T-cell (primary cell): ENCODE results near the gene RIPK3. TPM values are rescaled to one million over a fixed set of nuclear protein-coding genes. Genes with fewer than 3 reads are reported as not detected.

Experiments used
- ATAC-seq, 4 experiments: fragments of 200-7000 bp in 3 of 4; fragments of 150-1000 bp in 1 of 4; cut with Tn5 transposase; replicated peaks in 1 of 4; 1 replicate in 3 of 4; 2 replicates in 1 of 4; pipeline ENCODE4 v1.10.0; 2021; ENCODE audit warnings: moderate library complexity in 3 of 4, mild to moderate bottlenecking in 2 of 4, moderate number of reproducible peaks in 1 of 4
- CTCF ChIA-PET, 2 donors: fragments of 300-600 bp; sonication (Branson Sonifier 250); formaldehyde crosslinking; loops; one replicate each; lab custom pipeline; 2022; ENCODE audit warnings: antibody characterized with exemption in 2 of 2; lab: Charles Lee
- POLR2A ChIA-PET, 2 donors: fragments of 300-600 bp; sonication (Branson Sonifier 250); formaldehyde crosslinking; loops; one replicate each; lab custom pipeline; 2022; ENCODE audit warnings: antibody characterized with exemption in 2 of 2; lab: Charles Lee
- DNase-seq, 35 experiments: peaks; one replicate each; pipeline versions ENCODE4 v3.0.0 to v3.0.0-alpha.2; 2013 to 2023
- H3K27ac ChIP-seq: one replicate; pipeline ENCODE4 v1.5.1; 2013; ENCODE audit warnings: low read length
- H3K27me3 ChIP-seq, 2 experiments: replicated peaks in 1 of 2; 1 replicate in 1 of 2; 2 replicates in 1 of 2; pipeline versions ENCODE4 v1.6.1 to v1.7.0; 2013; ENCODE audit warnings: low read length in 1 of 2, mixed read lengths in 1 of 2; ENCODE audit not compliant: control insufficient read depth in 2 of 2, insufficient read depth in 2 of 2; ENCODE audit errors: extremely low read depth in 1 of 2
- H3K36me3 ChIP-seq, 2 donors: 1 replicate in 1 of 2; 2 replicates in 1 of 2; pipeline versions ENCODE4 v1.6.1 to v1.7.0; 2013; ENCODE audit warnings: low read length in 1 of 2; ENCODE audit not compliant: control insufficient read depth in 2 of 2, insufficient read depth in 1 of 2; ENCODE audit errors: extremely low read depth in 1 of 2
- H3K4me1 ChIP-seq, 2 experiments: 1 replicate in 1 of 2; 2 replicates in 1 of 2; pipeline versions ENCODE4 v1.6.1 to v1.7.0; 2013; ENCODE audit warnings: low read length in 2 of 2, mixed read lengths in 1 of 2; ENCODE audit not compliant: insufficient read depth in 2 of 2, control insufficient read depth in 1 of 2; ENCODE audit errors: extremely low read depth in 1 of 2
- H3K4me3 ChIP-seq, 2 donors: 1 replicate in 1 of 2; 2 replicates in 1 of 2; pipeline versions ENCODE4 v1.5.1 to v1.7.0; 2013; ENCODE audit warnings: mild to moderate bottlenecking in 2 of 2, low read length in 1 of 2, moderate library complexity in 1 of 2; ENCODE audit not compliant: control insufficient read depth in 1 of 2; ENCODE audit errors: extremely low read depth in 1 of 2
- H3K9me3 ChIP-seq: 2 replicates; pipeline ENCODE4 v1.7.0; 2013
- H3K27ac Mint-ChIP-seq, 2 donors: one replicate each; pipeline ENCODE4 v1.8.0; 2020 to 2021; ENCODE audit warnings: mild to moderate bottlenecking in 2 of 2, mixed read lengths in 2 of 2
- H3K27me3 Mint-ChIP-seq, 2 donors: one replicate each; pipeline ENCODE4 v1.8.0; 2021 to 2022; ENCODE audit warnings: mixed read lengths in 2 of 2
- H3K36me3 Mint-ChIP-seq: one replicate; pipeline ENCODE4 v1.8.0; 2021; ENCODE audit warnings: mixed read lengths
- H3K4me1 Mint-ChIP-seq, 3 donors: one replicate each; pipeline ENCODE4 v1.8.0; 2020 to 2022; ENCODE audit warnings: mixed read lengths in 3 of 3, mild to moderate bottlenecking in 1 of 3
- H3K4me3 Mint-ChIP-seq, 3 donors: one replicate each; pipeline ENCODE4 v1.8.0; 2020 to 2022; ENCODE audit warnings: mild to moderate bottlenecking in 3 of 3, mixed read lengths in 3 of 3, moderate library complexity in 3 of 3
- H3K9me3 Mint-ChIP-seq, 3 donors: one replicate each; pipeline ENCODE4 v1.8.0; 2020 to 2022; ENCODE audit warnings: mixed read lengths in 3 of 3
- WGBS: methylation state at CpG from one replicate; pipeline ENCODE4 v1.1.5; 2013; ENCODE audit warnings: missing lambda C conversion rate; ENCODE audit not compliant: insufficient coverage; 5-methylcytosine and 5-hydroxymethylcytosine counted together
- total RNA-seq, 35 experiments: library from RNA in 6 of 35; stranded (reverse) in 6 of 35; fragments of 120-200 nt in 1 of 35; gene quantifications; one replicate each; pipeline versions ENCODE4 v1.2.1 to v1.2.4 and lab custom pipeline; 2013 to 2026

RIPK3 gene
- total RNA-seq, 5 donors from 2014 or later (not counting 1 experiment from before 2014, with no cell fraction given) = 26.2 to 68.3 (median 59.2) TPM

- H3K9me3 ChIP-seq = no peaks in the 10 kb centered on the region
- H3K4me3 Mint-ChIP-seq = no peak overlapping the region
- POLR2A ChIA-PET = no interaction called here
- no peaks in the 10 kb centered on the region for H3K36me3 ChIP-seq
- H3K27ac Mint-ChIP-seq = no peak overlapping the region
- H3K36me3 Mint-ChIP-seq = no peaks in the 10 kb centered on the region
- peaks cover 8 to 18% (median 15%) of the 10 kb centered on the region in 3 donors for H3K4me1 Mint-ChIP-seq
- no peak for DNase-seq
- H3K27me3 ChIP-seq = peaks cover 0 to 25% of the 10 kb centered on the region in 2 experiments
- CTCF ChIA-PET = no interaction called here
- peaks cover 3 to 7% of the 10 kb centered on the region in 2 donors for H3K27me3 Mint-ChIP-seq
- ATAC-seq = no peak
- 64% methylated on average over 3 of the region's 3 CpGs for WGBS
- H3K4me3 ChIP-seq = no peak overlapping the region
- H3K4me1 ChIP-seq = peaks cover 5 to 14% of the 10 kb centered on the region in 2 experiments
- no peak overlapping the region for H3K27ac ChIP-seq
- H3K9me3 Mint-ChIP-seq = no peaks in the 10 kb centered on the region
Measured at GRCh38 chr14:24323341-24323740, 16.4 kb downstream of the RIPK3 start.

DNA sequence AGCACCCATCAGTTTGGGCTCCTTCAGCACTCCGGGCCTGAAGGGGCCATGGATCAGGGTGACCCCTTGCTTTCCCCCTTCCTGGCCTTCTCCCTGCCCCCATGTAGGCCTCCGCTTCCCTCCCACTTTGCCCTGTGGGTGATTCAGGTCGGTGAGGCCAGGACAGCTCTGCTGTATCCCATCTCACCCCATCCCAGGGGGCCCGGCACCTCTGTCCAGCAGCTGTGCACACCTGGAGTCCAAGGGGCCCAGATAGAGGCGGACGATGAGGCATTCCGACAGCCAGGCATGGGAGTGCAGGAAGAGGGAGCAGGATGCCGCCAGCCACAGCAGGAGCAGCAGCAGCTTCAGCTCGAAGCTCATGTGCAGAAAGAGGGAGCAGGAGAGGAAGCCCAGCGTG is 17.1 kb downstream of the RIPK3 start:
- Histone ChIP-seq H3K27ac (no peak overlapping the region), H3K4me1 (peaks cover 5 to 8% of the 10 kb centered on the region in 2 experiments), H3K9me3 (no peaks in the 10 kb centered on the region), H3K4me3 (no peak overlapping the region), H3K27me3 (peaks cover 0 to 25% of the 10 kb centered on the region in 2 experiments), H3K36me3 (no peaks in the 10 kb centered on the region)
- WGBS = 85% methylated on average over 6 of the region's 10 CpGs
- ChIA-PET POLR2A (no interaction called here), CTCF (interaction anchor here (0.6 to 1.0 kb wide), 3 partner anchors 10 to 121 kb away, joined by 4 to 6 read pairs (median 5); no protein-coding TSS in a partner anchor)
- DNase-seq (no peak), ATAC-seq (no peak)
- Mint-ChIP-seq H3K4me1 (peaks cover 10 to 13% (median 12%) of the 10 kb centered on the region in 3 donors), H3K27me3 (peaks cover 3 to 7% of the 10 kb centered on the region in 2 donors), H3K27ac (no peak overlapping the region), H3K4me3 (no peak overlapping the region), H3K9me3 (no peaks in the 10 kb centered on the region), H3K36me3 (no peaks in the 10 kb centered on the region)

DNA sequence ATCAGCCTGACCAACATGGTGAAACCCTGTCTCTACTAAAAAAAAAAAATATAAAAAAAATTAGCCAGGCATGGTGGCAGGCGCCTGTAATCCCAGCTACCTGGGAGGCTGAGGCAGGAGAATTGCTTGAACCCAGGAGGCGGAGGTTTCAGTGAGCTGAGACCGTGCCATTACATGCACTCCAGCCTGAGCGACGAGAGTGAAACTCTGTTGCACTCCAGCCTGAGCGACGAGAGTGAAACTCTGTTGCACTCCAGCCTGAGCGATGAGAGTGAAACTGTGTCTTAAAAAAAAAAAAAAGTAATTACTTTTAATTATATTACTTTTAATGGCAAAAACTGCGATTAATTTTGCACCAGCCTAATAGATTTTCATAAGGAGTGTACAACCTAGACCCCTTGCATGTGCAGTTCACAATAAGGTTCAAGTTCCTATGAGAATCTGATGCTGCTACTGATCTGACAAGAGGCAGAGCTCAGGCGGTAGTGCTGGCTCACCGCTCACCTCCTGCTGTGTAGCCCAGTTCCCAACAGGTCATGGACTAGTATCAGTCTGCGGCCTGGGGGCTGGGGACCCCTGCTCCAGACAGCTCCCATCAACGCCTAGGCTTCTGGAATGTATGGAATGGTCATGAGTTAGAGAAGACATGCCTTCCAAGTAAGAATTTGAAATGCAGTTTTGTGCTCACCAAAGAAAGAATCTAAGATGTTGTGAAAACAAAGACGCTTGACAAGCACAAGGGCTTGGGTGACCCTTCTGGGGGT is 18.4 kb downstream of the RIPK3 start:
- CTCF ChIA-PET = interaction anchor here in 1 of 2 donors (1.0 kb wide), 1 partner anchor 110 kb away, joined by 4 read pairs; no protein-coding TSS in a partner anchor
- Mint-ChIP-seq H3K9me3 (no peaks in the 10 kb centered on the region), H3K27ac (no peak overlapping the region), H3K4me1 (peaks cover 4 to 10% (median 9%) of the 10 kb centered on the region in 3 donors), H3K36me3 (peaks cover 4% of the 10 kb centered on the region), H3K4me3 (no peak overlapping the region), H3K27me3 (peaks cover 3 to 7% of the 10 kb centered on the region in 2 donors)
- WGBS = 86% methylated on average over 10 of the region's 14 CpGs
- DNase-seq = no peak
- Histone ChIP-seq H3K4me1 (no peaks in the 10 kb centered on the region), H3K9me3 (no peaks in the 10 kb centered on the region), H3K36me3 (no peaks in the 10 kb centered on the region), H3K4me3 (no peak overlapping the region), H3K27me3 (peaks cover 0 to 25% of the 10 kb centered on the region in 2 experiments), H3K27ac (no peak overlapping the region)
- no peak for ATAC-seq
- POLR2A ChIA-PET = interaction anchor here in 1 of 2 donors (0.7 kb wide), 1 partner anchor 147 kb away, joined by 3 read pairs; no protein-coding TSS in a partner anchor

GRCh38 chr14:24317141-24317928 is 22.5 kb downstream of the RIPK3 start:
- Histone ChIP-seq H3K4me1 (peaks cover 23 to 37% of the 10 kb centered on the region in 2 experiments), H3K36me3 (no peaks in the 10 kb centered on the region), H3K4me3 (no peak overlapping the region), H3K27ac (no peak overlapping the region), H3K9me3 (no peaks in the 10 kb centered on the region), H3K27me3 (peaks cover 0 to 6% of the 10 kb centered on the region in 2 experiments)
- Mint-ChIP-seq H3K4me3 (no peak overlapping the region), H3K27me3 (peaks cover 2 to 3% of the 10 kb centered on the region in 2 donors), H3K36me3 (peaks cover 4% of the 10 kb centered on the region), H3K4me1 (peaks cover 39 to 43% (median 40%) of the 10 kb centered on the region in 3 donors), H3K9me3 (no peaks in the 10 kb centered on the region), H3K27ac (peak overlapping the region in 1 of 2 donors; percentile 28)
- no peak for DNase-seq
- ChIA-PET CTCF (no interaction called here), POLR2A (no interaction called here)
- no peak for ATAC-seq
- WGBS = 100% methylated on average over 2 of the region's 3 CpGs

- H3K9me3 ChIP-seq = no peaks in the 10 kb centered on the region
- no peaks in the 10 kb centered on the region for H3K9me3 Mint-ChIP-seq
- ATAC-seq (no peak), DNase-seq (no peak)
- POLR2A ChIA-PET = no interaction called here
- no peaks in the 10 kb centered on the region for H3K27me3 ChIP-seq
- H3K4me3 Mint-ChIP-seq = no peak overlapping the region
- no peaks in the 10 kb centered on the region for H3K36me3 ChIP-seq
- H3K4me3 ChIP-seq = no peak overlapping the region
- H3K4me1 ChIP-seq = peaks cover 29 to 45% of the 10 kb centered on the region in 2 experiments
- CTCF ChIA-PET = interaction anchor here in 1 of 2 donors (0.6 kb wide), 1 partner anchor 18 kb away, joined by 3 read pairs; no protein-coding TSS in a partner anchor
- peaks cover 47 to 51% (median 48%) of the 10 kb centered on the region in 3 donors for H3K4me1 Mint-ChIP-seq
- H3K27ac ChIP-seq = no peak overlapping the region
- 97% methylated on average over 11 of the region's 18 CpGs for WGBS
- H3K36me3 Mint-ChIP-seq = peaks cover 4% of the 10 kb centered on the region
- H3K27me3 Mint-ChIP-seq = peaks cover 2 to 3% of the 10 kb centered on the region in 2 donors
- H3K27ac Mint-ChIP-seq = no peak overlapping the region
Measured at GRCh38 chr14:24316597-24316950, 23.2 kb downstream of the RIPK3 start.
